Activated CD4-positive, alpha-beta T cell treated with anti-CD3 and anti-CD28 coated beads, Interleukin-2, amount 50 U/mL, for 4 hours (primary cell): ENCODE data around the gene TAOK3.
"Not testable (repeated sequence)": the region's sequence is repeated elsewhere in the genome, so short reads cannot be mapped to it uniquely, and the experiment has no call there.

Source experiments
- DNase-seq, 2 experiments: peaks; one replicate each; pipeline ENCODE4 v3.0.0-alpha.2; 2020

The TAOK3 gene

GRCh38 chr12:118188690-118189371, 183.9 kb downstream of the TAOK3 start:
- DNase-seq, result no peak

GRCh38 chr12:118187751-118188435, 184.8 kb downstream of the TAOK3 start:
- no peak for DNase-seq

- DNase-seq, result no peak
These were observed 186.9 kb downstream of the TAOK3 start for GRCh38 chr12:118185602-118186397.

GRCh38 chr12:118183711-118184110, 189.0 kb downstream of the TAOK3 start:
- no peak for DNase-seq

- DNase-seq, result no peak
These were observed 189.6 kb downstream of the TAOK3 start for GRCh38 chr12:118183155-118183554.

GRCh38 chr12:118175823-118176447, 196.8 kb downstream of the TAOK3 start:
- no peak for DNase-seq

- no peak for DNase-seq
These were observed 205.8 kb downstream of the TAOK3 start for GRCh38 chr12:118166946-118167345.

GRCh38 chr12:118164798-118165486, 207.8 kb downstream of the TAOK3 start:
- no peak for DNase-seq

GRCh38 chr12:118160536-118160935, 212.2 kb downstream of the TAOK3 start:
- DNase-seq, result no peak

- no peak for DNase-seq
These were observed 221.0 kb downstream of the TAOK3 start for GRCh38 chr12:118151755-118152154.

GRCh38 chr12:118150625-118151024, 222.1 kb downstream of the TAOK3 start:
- no peak for DNase-seq

GRCh38 chr12:118148287-118148686, 224.4 kb downstream of the TAOK3 start:
- no peak for DNase-seq

- DNase-seq, result no peak
These were observed 226.9 kb downstream of the TAOK3 start for GRCh38 chr12:118145798-118146156.

GRCh38 chr12:118145113-118145797, 227.5 kb downstream of the TAOK3 start:
- DNase-seq, result no peak

GRCh38 chr12:118144499-118144898, 228.2 kb downstream of the TAOK3 start:
- no peak for DNase-seq

- DNase-seq, result no peak
These were observed 231.9 kb downstream of the TAOK3 start for GRCh38 chr12:118140825-118141224.

- DNase-seq, result no peak
These were observed 235.5 kb downstream of the TAOK3 start for GRCh38 chr12:118137148-118137678.

GRCh38 chr12:118136559-118137003, 236.1 kb downstream of the TAOK3 start:
- DNase-seq, result peak; percentile 26 to 28

- DNase-seq, result peak; percentile 91 to 92
These were observed 236.7 kb downstream of the TAOK3 start, which contains the start of gene PEBP1 for GRCh38 chr12:118135788-118136558. PEBP1 (plus strand) TSS chr12:118136124; CDS start chr12:118136210, 86 bp downstream.

GRCh38 chr12:118129436-118129835, 243.3 kb downstream of the TAOK3 start:
- not testable (repeated sequence) for DNase-seq

- DNase-seq, result no peak
These were observed 244.8 kb downstream of the TAOK3 start for GRCh38 chr12:118127867-118128266.
